ENCODE results near the gene SBDS.
"Not testable (repeated sequence)": the region's sequence is repeated elsewhere in the genome, so short reads cannot be mapped to it uniquely, and the experiment has no call there.

Gene SBDS

GRCh38 chr7:66994691-66995049 is 716 bp downstream of the SBDS start:
- POLR2A ChIA-PET: interaction anchor here (0.6 to 1.7 kb wide), 5 partner anchors 8 to 254 kb away, joined by 3 to 12 read pairs (median 5); partner anchors contain the start of gene RABGEF1
- H3K4me1 ChIP-seq (ENCODE audit: control insufficient read depth, insufficient read depth, low read length); H3K9me3 ChIP-seq (ENCODE audit: control insufficient read depth, insufficient read depth, low read depth, low read length); CTCF ChIA-PET: not testable (repeated sequence)
- H3K36me3 ChIP-seq (ENCODE audit: control insufficient read depth in 2 of 2, insufficient read depth in 1 of 2, low read length in 2 of 2): peaks cover 20 to 22% of the 10 kb centered on the region in 2 experiments
- H3K4me3 ChIP-seq (ENCODE audit: low read depth, low read length): peak overlapping the region; percentile 73
- TF ChIP-seq KLF1 (tag by site-specific recombination; IDR thresholded peaks at IDR 0.05) (peak; percentile 24; the same call in 1 of the 2 replicates), ZBTB21 (tag by site-specific recombination; IDR thresholded peaks at IDR 0.05) (peak; percentile 39; the same call in 1 of the 2 replicates), ZNF629 (tag by site-specific recombination; IDR thresholded peaks at IDR 0.05) (peak; percentile 64), ZBTB48 (tag by site-specific recombination; IDR thresholded peaks at IDR 0.05) (peak; percentile 55; the same call in 1 of the 2 replicates), ZEB2 (tag by site-specific recombination; IDR thresholded peaks at IDR 0.05) (0 out of 2 replicates have a peak, but pooled peaks have one; percentile 20), KLF8 (tag by site-specific recombination; IDR thresholded peaks at IDR 0.05) (peak; percentile 36; the same call in 1 of the 2 replicates)
- TF ChIP-seq, protein P1, sequence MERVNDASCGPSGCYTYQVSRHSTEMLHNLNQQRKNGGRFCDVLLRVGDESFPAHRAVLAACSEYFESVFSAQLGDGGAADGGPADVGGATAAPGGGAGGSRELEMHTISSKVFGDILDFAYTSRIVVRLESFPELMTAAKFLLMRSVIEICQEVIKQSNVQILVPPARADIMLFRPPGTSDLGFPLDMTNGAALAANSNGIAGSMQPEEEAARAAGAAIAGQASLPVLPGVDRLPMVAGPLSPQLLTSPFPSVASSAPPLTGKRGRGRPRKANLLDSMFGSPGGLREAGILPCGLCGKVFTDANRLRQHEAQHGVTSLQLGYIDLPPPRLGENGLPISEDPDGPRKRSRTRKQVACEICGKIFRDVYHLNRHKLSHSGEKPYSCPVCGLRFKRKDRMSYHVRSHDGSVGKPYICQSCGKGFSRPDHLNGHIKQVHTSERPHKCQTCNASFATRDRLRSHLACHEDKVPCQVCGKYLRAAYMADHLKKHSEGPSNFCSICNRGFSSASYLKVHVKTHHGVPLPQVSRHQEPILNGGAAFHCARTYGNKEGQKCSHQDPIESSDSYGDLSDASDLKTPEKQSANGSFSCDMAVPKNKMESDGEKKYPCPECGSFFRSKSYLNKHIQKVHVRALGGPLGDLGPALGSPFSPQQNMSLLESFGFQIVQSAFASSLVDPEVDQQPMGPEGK (tag by site-specific recombination; IDR thresholded peaks at IDR 0.05): peak; percentile 13; the same call in 1 of the 2 replicates
- H3K27ac ChIP-seq (ENCODE audit: extremely low read depth, low read depth, low read length): peak overlapping the region; percentile 58; the same call in 1 of the 2 replicates

DNA sequence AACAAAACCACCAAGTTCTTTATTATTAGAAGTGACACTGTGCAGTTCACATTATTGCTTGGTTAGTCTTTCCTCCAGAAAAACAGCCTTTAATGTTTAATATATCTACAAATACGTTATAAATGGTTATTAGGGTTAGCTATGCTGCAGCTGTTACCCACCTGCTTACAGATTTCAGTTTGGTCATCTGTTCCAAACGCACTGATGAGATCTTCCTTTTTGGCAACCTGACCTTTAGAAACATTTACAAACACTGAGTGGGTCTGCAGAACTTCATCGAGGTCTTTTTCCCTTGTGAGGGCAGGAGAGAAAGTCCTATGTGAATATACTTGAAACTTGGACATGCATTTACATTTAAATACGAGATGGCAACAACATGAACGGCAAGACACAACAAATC is 1.3 kb downstream of the SBDS start:
- Histone ChIP-seq H3K4me3 (ENCODE audit: low read depth, low read length) (peak overlapping the region; percentile 73), H3K36me3 (ENCODE audit: control insufficient read depth in 2 of 2, insufficient read depth in 1 of 2, low read length in 2 of 2) (peaks cover 20 to 27% of the 10 kb centered on the region in 2 experiments)
- H3K4me1 ChIP-seq (ENCODE audit: control insufficient read depth, insufficient read depth, low read length); CTCF ChIA-PET; POLR2A ChIA-PET; H3K9me3 ChIP-seq (ENCODE audit: control insufficient read depth, insufficient read depth, low read depth, low read length); H3K27ac ChIP-seq (ENCODE audit: extremely low read depth, low read depth, low read length): not testable (repeated sequence)

GRCh38 chr7:66989552-66989951 is 5.8 kb downstream of the SBDS start:
- H3K27ac ChIP-seq (ENCODE audit: extremely low read depth, low read depth, low read length); H3K4me1 ChIP-seq (ENCODE audit: control insufficient read depth, insufficient read depth, low read length); CTCF ChIA-PET; H3K9me3 ChIP-seq (ENCODE audit: control insufficient read depth, insufficient read depth, low read depth, low read length); H3K4me3 ChIP-seq (ENCODE audit: low read depth, low read length); POLR2A ChIA-PET: not testable (repeated sequence)
- peaks cover 20 to 33% of the 10 kb centered on the region in 2 experiments for H3K36me3 ChIP-seq (ENCODE audit: control insufficient read depth in 2 of 2, insufficient read depth in 1 of 2, low read length in 2 of 2)

- H3K4me3 ChIP-seq (ENCODE audit: low read depth, low read length); H3K27ac ChIP-seq (ENCODE audit: extremely low read depth, low read depth, low read length); H3K4me1 ChIP-seq (ENCODE audit: control insufficient read depth, insufficient read depth, low read length); H3K9me3 ChIP-seq (ENCODE audit: control insufficient read depth, insufficient read depth, low read depth, low read length); CTCF ChIA-PET; POLR2A ChIA-PET; H3K36me3 ChIP-seq (ENCODE audit: control insufficient read depth in 2 of 2, insufficient read depth in 1 of 2, low read length in 2 of 2): not testable (repeated sequence)
- peak; percentile 16 for TF ChIP-seq SETDB1 (IDR thresholded peaks at IDR 0.05; ENCODE audit: insufficient read length, low read length)
These were observed 15.1 kb downstream of the SBDS start for GRCh38 chr7:66980336-66980735.

- CTCF ChIA-PET; H3K27ac ChIP-seq (ENCODE audit: extremely low read depth, low read depth, low read length); POLR2A ChIA-PET; H3K9me3 ChIP-seq (ENCODE audit: control insufficient read depth, insufficient read depth, low read depth, low read length); H3K4me1 ChIP-seq (ENCODE audit: control insufficient read depth, insufficient read depth, low read length); H3K36me3 ChIP-seq (ENCODE audit: control insufficient read depth in 2 of 2, insufficient read depth in 1 of 2, low read length in 2 of 2); H3K4me3 ChIP-seq (ENCODE audit: low read depth, low read length): not testable (repeated sequence)
These were observed 16.4 kb downstream of the SBDS start for GRCh38 chr7:66979013-66979412.

- CTCF ChIA-PET; H3K9me3 ChIP-seq (ENCODE audit: control insufficient read depth, insufficient read depth, low read depth, low read length); H3K4me3 ChIP-seq (ENCODE audit: low read depth, low read length); H3K4me1 ChIP-seq (ENCODE audit: control insufficient read depth, insufficient read depth, low read length); H3K36me3 ChIP-seq (ENCODE audit: control insufficient read depth in 2 of 2, insufficient read depth in 1 of 2, low read length in 2 of 2); H3K27ac ChIP-seq (ENCODE audit: extremely low read depth, low read depth, low read length): not testable (repeated sequence)
- POLR2A ChIA-PET: interaction anchor here (0.6 kb wide), 1 partner anchor 557 kb away, joined by 3 read pairs; no protein-coding TSS in a partner anchor
These were observed 17.1 kb downstream of the SBDS start for GRCh38 chr7:66978312-66978711.

All from HEK293 (cell line).